ENCODE results near the gene FABP1.

FABP1 gene

GRCh38 chr2:88097192-88097591, 30.7 kb downstream of the FABP1 start:
- Histone ChIP-seq H3K4me3 (ENCODE audit: low read depth in 1 of 2, low read length in 2 of 2) (no peak overlapping the region), H3K27ac (ENCODE audit: low read depth, low read length) (no peak overlapping the region), H3K9ac (ENCODE audit: low read depth in 1 of 2, low read length in 2 of 2) (no peak overlapping the region), H3K27me3 (ENCODE audit: control insufficient read depth in 1 of 2, insufficient read depth in 2 of 2, low read length in 2 of 2) (no peaks in the 10 kb centered on the region), H3K4me1 (ENCODE audit: control insufficient read depth in 1 of 2, insufficient read depth in 2 of 2, low read length in 2 of 2) (no peaks in the 10 kb centered on the region), H3K9me3 (ENCODE audit: control insufficient read depth in 1 of 2, low read length in 2 of 2) (no peaks in the 10 kb centered on the region), H3K36me3 (ENCODE audit: control insufficient read depth in 1 of 2, insufficient read depth in 2 of 2, low read length in 2 of 2) (no peaks in the 10 kb centered on the region)

GRCh38 chr2:88096708-88097107, 31.2 kb downstream of the FABP1 start:
- Histone ChIP-seq H3K4me1 (ENCODE audit: control insufficient read depth in 1 of 2, insufficient read depth in 2 of 2, low read length in 2 of 2) (no peaks in the 10 kb centered on the region), H3K27me3 (ENCODE audit: control insufficient read depth in 1 of 2, insufficient read depth in 2 of 2, low read length in 2 of 2) (no peaks in the 10 kb centered on the region), H3K27ac (ENCODE audit: low read depth, low read length) (no peak overlapping the region), H3K36me3 (ENCODE audit: control insufficient read depth in 1 of 2, insufficient read depth in 2 of 2, low read length in 2 of 2) (no peaks in the 10 kb centered on the region), H3K9ac (ENCODE audit: low read depth in 1 of 2, low read length in 2 of 2) (no peak overlapping the region), H3K9me3 (ENCODE audit: control insufficient read depth in 1 of 2, low read length in 2 of 2) (no peaks in the 10 kb centered on the region), H3K4me3 (ENCODE audit: low read depth in 1 of 2, low read length in 2 of 2) (no peak overlapping the region)

- H3K27me3 ChIP-seq (ENCODE audit: control insufficient read depth in 1 of 2, insufficient read depth in 2 of 2, low read length in 2 of 2), result no peaks in the 10 kb centered on the region
- no peak overlapping the region for H3K27ac ChIP-seq (ENCODE audit: low read depth, low read length)
- H3K36me3 ChIP-seq (ENCODE audit: control insufficient read depth in 1 of 2, insufficient read depth in 2 of 2, low read length in 2 of 2), result no peaks in the 10 kb centered on the region
- H3K9me3 ChIP-seq (ENCODE audit: control insufficient read depth in 1 of 2, low read length in 2 of 2), result no peaks in the 10 kb centered on the region
- no peaks in the 10 kb centered on the region for H3K4me1 ChIP-seq (ENCODE audit: control insufficient read depth in 1 of 2, insufficient read depth in 2 of 2, low read length in 2 of 2)
- no peak overlapping the region for H3K4me3 ChIP-seq (ENCODE audit: low read depth in 1 of 2, low read length in 2 of 2)
- no peak overlapping the region for H3K9ac ChIP-seq (ENCODE audit: low read depth in 1 of 2, low read length in 2 of 2)
Observed at GRCh38 chr2:88095022-88095421, 32.8 kb downstream of the FABP1 start.

- no peaks in the 10 kb centered on the region for H3K4me1 ChIP-seq (ENCODE audit: control insufficient read depth in 1 of 2, insufficient read depth in 2 of 2, low read length in 2 of 2)
- no peak overlapping the region for H3K4me3 ChIP-seq (ENCODE audit: low read depth in 1 of 2, low read length in 2 of 2)
- no peak overlapping the region for H3K27ac ChIP-seq (ENCODE audit: low read depth, low read length)
- H3K36me3 ChIP-seq (ENCODE audit: control insufficient read depth in 1 of 2, insufficient read depth in 2 of 2, low read length in 2 of 2), result no peaks in the 10 kb centered on the region
- H3K9me3 ChIP-seq (ENCODE audit: control insufficient read depth in 1 of 2, low read length in 2 of 2), result no peaks in the 10 kb centered on the region
- no peak overlapping the region for H3K9ac ChIP-seq (ENCODE audit: low read depth in 1 of 2, low read length in 2 of 2)
- H3K27me3 ChIP-seq (ENCODE audit: control insufficient read depth in 1 of 2, insufficient read depth in 2 of 2, low read length in 2 of 2), result no peaks in the 10 kb centered on the region
Observed at GRCh38 chr2:88092773-88093172, 35.1 kb downstream of the FABP1 start.

GRCh38 chr2:88091943-88092342, 35.9 kb downstream of the FABP1 start:
- no peaks in the 10 kb centered on the region for H3K4me1 ChIP-seq (ENCODE audit: control insufficient read depth in 1 of 2, insufficient read depth in 2 of 2, low read length in 2 of 2)
- H3K27me3 ChIP-seq (ENCODE audit: control insufficient read depth in 1 of 2, insufficient read depth in 2 of 2, low read length in 2 of 2), result no peaks in the 10 kb centered on the region
- H3K9me3 ChIP-seq (ENCODE audit: control insufficient read depth in 1 of 2, low read length in 2 of 2), result no peaks in the 10 kb centered on the region
- no peak overlapping the region for H3K4me3 ChIP-seq (ENCODE audit: low read depth in 1 of 2, low read length in 2 of 2)
- no peak overlapping the region for H3K27ac ChIP-seq (ENCODE audit: low read depth, low read length)
- no peaks in the 10 kb centered on the region for H3K36me3 ChIP-seq (ENCODE audit: control insufficient read depth in 1 of 2, insufficient read depth in 2 of 2, low read length in 2 of 2)
- no peak overlapping the region for H3K9ac ChIP-seq (ENCODE audit: low read depth in 1 of 2, low read length in 2 of 2)

GRCh38 chr2:88090446-88091283, 37.2 kb downstream of the FABP1 start:
- Histone ChIP-seq H3K27me3 (ENCODE audit: control insufficient read depth in 1 of 2, insufficient read depth in 2 of 2, low read length in 2 of 2) (no peaks in the 10 kb centered on the region), H3K36me3 (ENCODE audit: control insufficient read depth in 1 of 2, insufficient read depth in 2 of 2, low read length in 2 of 2) (no peaks in the 10 kb centered on the region), H3K27ac (ENCODE audit: low read depth, low read length) (no peak overlapping the region), H3K4me1 (ENCODE audit: control insufficient read depth in 1 of 2, insufficient read depth in 2 of 2, low read length in 2 of 2) (no peaks in the 10 kb centered on the region), H3K9ac (ENCODE audit: low read depth in 1 of 2, low read length in 2 of 2) (no peak overlapping the region), H3K4me3 (ENCODE audit: low read depth in 1 of 2, low read length in 2 of 2) (no peak overlapping the region), H3K9me3 (ENCODE audit: control insufficient read depth in 1 of 2, low read length in 2 of 2) (no peaks in the 10 kb centered on the region)

- H3K27ac ChIP-seq (ENCODE audit: low read depth, low read length), result no peak overlapping the region
- H3K4me1 ChIP-seq (ENCODE audit: control insufficient read depth in 1 of 2, insufficient read depth in 2 of 2, low read length in 2 of 2), result no peaks in the 10 kb centered on the region
- H3K9me3 ChIP-seq (ENCODE audit: control insufficient read depth in 1 of 2, low read length in 2 of 2), result no peaks in the 10 kb centered on the region
- H3K4me3 ChIP-seq (ENCODE audit: low read depth in 1 of 2, low read length in 2 of 2), result no peak overlapping the region
- no peak overlapping the region for H3K9ac ChIP-seq (ENCODE audit: low read depth in 1 of 2, low read length in 2 of 2)
- H3K27me3 ChIP-seq (ENCODE audit: control insufficient read depth in 1 of 2, insufficient read depth in 2 of 2, low read length in 2 of 2), result no peaks in the 10 kb centered on the region
- H3K36me3 ChIP-seq (ENCODE audit: control insufficient read depth in 1 of 2, insufficient read depth in 2 of 2, low read length in 2 of 2), result no peaks in the 10 kb centered on the region
Observed at GRCh38 chr2:88088999-88089398, 38.9 kb downstream of the FABP1 start.

- Histone ChIP-seq H3K36me3 (ENCODE audit: control insufficient read depth in 1 of 2, insufficient read depth in 2 of 2, low read length in 2 of 2) (no peaks in the 10 kb centered on the region), H3K4me3 (ENCODE audit: low read depth in 1 of 2, low read length in 2 of 2) (no peak overlapping the region), H3K27me3 (ENCODE audit: control insufficient read depth in 1 of 2, insufficient read depth in 2 of 2, low read length in 2 of 2) (no peaks in the 10 kb centered on the region), H3K9ac (ENCODE audit: low read depth in 1 of 2, low read length in 2 of 2) (no peak overlapping the region), H3K9me3 (ENCODE audit: control insufficient read depth in 1 of 2, low read length in 2 of 2) (no peaks in the 10 kb centered on the region), H3K27ac (ENCODE audit: low read depth, low read length) (no peak overlapping the region), H3K4me1 (ENCODE audit: control insufficient read depth in 1 of 2, insufficient read depth in 2 of 2, low read length in 2 of 2) (no peaks in the 10 kb centered on the region)
Observed at GRCh38 chr2:88087763-88088162, 40.1 kb downstream of the FABP1 start.

GRCh38 chr2:88087073-88087472, 40.8 kb downstream of the FABP1 start:
- Histone ChIP-seq H3K9ac (ENCODE audit: low read depth in 1 of 2, low read length in 2 of 2) (no peak overlapping the region), H3K4me3 (ENCODE audit: low read depth in 1 of 2, low read length in 2 of 2) (no peak overlapping the region), H3K27me3 (ENCODE audit: control insufficient read depth in 1 of 2, insufficient read depth in 2 of 2, low read length in 2 of 2) (no peaks in the 10 kb centered on the region), H3K36me3 (ENCODE audit: control insufficient read depth in 1 of 2, insufficient read depth in 2 of 2, low read length in 2 of 2) (no peaks in the 10 kb centered on the region), H3K4me1 (ENCODE audit: control insufficient read depth in 1 of 2, insufficient read depth in 2 of 2, low read length in 2 of 2) (no peaks in the 10 kb centered on the region), H3K27ac (ENCODE audit: low read depth, low read length) (no peak overlapping the region), H3K9me3 (ENCODE audit: control insufficient read depth in 1 of 2, low read length in 2 of 2) (no peaks in the 10 kb centered on the region)

- Histone ChIP-seq H3K27ac (ENCODE audit: low read depth, low read length) (no peak overlapping the region), H3K9ac (ENCODE audit: low read depth in 1 of 2, low read length in 2 of 2) (no peak overlapping the region), H3K4me1 (ENCODE audit: control insufficient read depth in 1 of 2, insufficient read depth in 2 of 2, low read length in 2 of 2) (no peaks in the 10 kb centered on the region), H3K9me3 (ENCODE audit: control insufficient read depth in 1 of 2, low read length in 2 of 2) (no peaks in the 10 kb centered on the region), H3K36me3 (ENCODE audit: control insufficient read depth in 1 of 2, insufficient read depth in 2 of 2, low read length in 2 of 2) (no peaks in the 10 kb centered on the region), H3K27me3 (ENCODE audit: control insufficient read depth in 1 of 2, insufficient read depth in 2 of 2, low read length in 2 of 2) (no peaks in the 10 kb centered on the region), H3K4me3 (ENCODE audit: low read depth in 1 of 2, low read length in 2 of 2) (no peak overlapping the region)
Observed at GRCh38 chr2:88086401-88086800, 41.5 kb downstream of the FABP1 start.
